IMR-90 (cell line): ENCODE measurements around the gene RGS19. TPM values are rescaled to one million over a fixed set of nuclear protein-coding genes. Genes with fewer than 3 reads are reported as not detected.

Experiments
- ATAC-seq: fragments of 200-7000 bp; cut with Tn5 transposase; 2 replicates; pipeline ENCODE4 v1.9.1; 2020; ENCODE audit warnings: low read depth, mild to moderate bottlenecking, moderate library complexity
- BruUV-seq: library from RNA; stranded (reverse); fragments of 400-500 nt; replicated peaks from 2 replicates; lab custom pipeline; 2021; lab: Mats Ljungman, UMichigan
- CTCF ChIA-PET: fragments of 300-600 bp; formaldehyde crosslinking; extraction: SDS; loops from one replicate; lab custom pipeline; 2021; ENCODE audit warnings: antibody characterized with exemption; lab: Yijun Ruan, JAX
- POLR2A ChIA-PET: fragments of 300-600 bp; sonication (Branson Sonifier 250); formaldehyde crosslinking; loops from one replicate; lab custom pipeline; 2022; ENCODE audit warnings: antibody characterized with exemption; ENCODE audit not compliant: unreplicated experiment; lab: Charles Lee
- DNase-seq: peaks from one replicate; pipeline ENCODE4 v3.0.0; 2013
- H2AFZ ChIP-seq: replicated peaks from 2 replicates; pipeline ENCODE3; 2013; ENCODE audit warnings: low read length, mild to moderate bottlenecking; ENCODE audit not compliant: poor library complexity
- H2AK5ac ChIP-seq: 2 replicates; pipeline ENCODE4 v1.6.1; 2013; ENCODE audit warnings: low read depth, low read length, inconsistent platforms
- H2AK9ac ChIP-seq: replicated peaks from 2 replicates; pipeline ENCODE3; 2013; ENCODE audit warnings: mild to moderate bottlenecking, low read depth, low read length, moderate library complexity; ENCODE audit not compliant: poor library complexity
- H2BK120ac ChIP-seq: 2 replicates; pipeline ENCODE4 v1.6.1; 2013; ENCODE audit warnings: low read depth, low read length, inconsistent platforms
- H2BK15ac ChIP-seq: 3 replicates; pipeline ENCODE4 v1.6.1; 2013; ENCODE audit warnings: low read depth, low read length, inconsistent platforms
- H2BK20ac ChIP-seq: 2 replicates; pipeline ENCODE4 v1.6.1; 2013; ENCODE audit warnings: low read depth, mild to moderate bottlenecking, inconsistent platforms, low read length, moderate library complexity
- H2BK5ac ChIP-seq: 2 replicates; pipeline ENCODE4 v1.6.1; 2013; ENCODE audit warnings: mild to moderate bottlenecking, low read depth, low read length, inconsistent platforms; ENCODE audit not compliant: poor library complexity, severe bottlenecking
- H3K14ac ChIP-seq: replicated peaks from 2 replicates; pipeline ENCODE4 v1.6.1; 2013; ENCODE audit warnings: low read depth, low read length, inconsistent platforms
- H3K18ac ChIP-seq: 2 replicates; pipeline ENCODE4 v1.6.1; 2013; ENCODE audit warnings: low read depth, low read length, control low read depth
- H3K23ac ChIP-seq: 2 replicates; pipeline ENCODE4 v1.6.1; 2013; ENCODE audit warnings: low read depth, low read length, inconsistent platforms
- H3K27ac ChIP-seq: 2 replicates; pipeline ENCODE4 v1.5.1; 2013; ENCODE audit warnings: mild to moderate bottlenecking, control low read depth, low read length; ENCODE audit not compliant: insufficient read depth
- H3K27me3 ChIP-seq: 2 replicates; pipeline ENCODE4 v1.6.1; 2013; ENCODE audit warnings: low read length; ENCODE audit not compliant: control insufficient read depth, insufficient read depth
- H3K36me3 ChIP-seq: 2 replicates; pipeline ENCODE4 v1.6.1; 2013; ENCODE audit warnings: low read length, mixed read lengths; ENCODE audit not compliant: control insufficient read depth, insufficient read depth
- H3K4ac ChIP-seq: 2 replicates; pipeline ENCODE4 v1.6.1; 2013; ENCODE audit warnings: low read depth, low read length, inconsistent platforms
- H3K4me1 ChIP-seq: 2 replicates; pipeline ENCODE4 v1.6.1; 2013; ENCODE audit warnings: low read length, mixed read lengths; ENCODE audit not compliant: control insufficient read depth, insufficient read depth
- H3K4me2 ChIP-seq: 2 replicates; pipeline ENCODE4 v1.6.1; 2013; ENCODE audit warnings: low read depth, mild to moderate bottlenecking, control low read depth, low read length, moderate library complexity
- H3K4me3 ChIP-seq: 2 replicates; pipeline ENCODE4 v1.5.1; 2013; ENCODE audit warnings: low read depth, mild to moderate bottlenecking, control low read depth, low read length, moderate library complexity; ENCODE audit not compliant: insufficient read depth
- H3K56ac ChIP-seq: 2 replicates; pipeline ENCODE4 v1.6.1; 2013; ENCODE audit warnings: low read length, inconsistent platforms; ENCODE audit not compliant: insufficient read depth; ENCODE audit errors: extremely low read depth
- H3K79me1 ChIP-seq, 2 experiments: 2 replicates each; pipeline ENCODE4 v1.6.1; 2013; ENCODE audit warnings: low read length in 2 of 2, inconsistent platforms in 1 of 2, low read depth in 1 of 2
- H3K9ac ChIP-seq: 2 replicates; pipeline ENCODE4 v1.6.1; 2013; ENCODE audit warnings: low read depth, low read length, control low read depth
- H3K9me1 ChIP-seq: 2 replicates; pipeline ENCODE4 v1.6.1; 2013; ENCODE audit warnings: low read length, inconsistent platforms; ENCODE audit not compliant: insufficient read depth
- H3K9me3 ChIP-seq: 2 replicates; pipeline ENCODE4 v1.6.1; 2013; ENCODE audit warnings: low read length; ENCODE audit not compliant: control insufficient read depth, insufficient read depth
- H4K20me1 ChIP-seq: 2 replicates; pipeline ENCODE4 v1.6.1; 2013; ENCODE audit warnings: low read length, inconsistent platforms; ENCODE audit not compliant: insufficient read depth
- H4K5ac ChIP-seq: 2 replicates; pipeline ENCODE4 v1.6.1; 2013; ENCODE audit warnings: mild to moderate bottlenecking, low read depth, low read length, control low read depth
- H4K8ac ChIP-seq, 2 experiments: 2 replicates each; pipeline ENCODE4 v1.6.1; 2013; ENCODE audit warnings: low read depth in 2 of 2, low read length in 2 of 2, control low read depth in 1 of 2, inconsistent platforms in 1 of 2
- H4K91ac ChIP-seq: 2 replicates; pipeline ENCODE4 v1.6.1; 2013; ENCODE audit warnings: low read depth, low read length, inconsistent platforms; ENCODE audit not compliant: insufficient read depth
- BHLHE40 ChIP-seq: fragments of 150-350 bp; IDR thresholded peaks from 2 replicates; pipeline ENCODE4 v1.6.1; 2016; ENCODE audit warnings: mild to moderate bottlenecking, low read depth, low read length
- CEBPB ChIP-seq: IDR thresholded peaks from 2 replicates; pipeline ENCODE4 v1.6.1; 2012; ENCODE audit warnings: low read depth, low read length, improper control_type of control experiment
- CHD1 ChIP-seq: IDR thresholded peaks from 2 replicates; pipeline ENCODE4 v1.6.1; 2012; ENCODE audit warnings: low read depth, low read length, improper control_type of control experiment
- FOS ChIP-seq: fragments of 150-350 bp; IDR thresholded peaks from 2 replicates; pipeline ENCODE4 v1.6.1; 2016; ENCODE audit warnings: low read depth, low read length
- MAFK ChIP-seq: IDR thresholded peaks from 2 replicates; pipeline ENCODE4 v1.6.1; 2012; ENCODE audit warnings: low read depth, low read length, improper control_type of control experiment
- MAZ ChIP-seq: IDR thresholded peaks from 2 replicates; pipeline ENCODE4 v1.6.1; 2012; ENCODE audit warnings: low read depth, mild to moderate bottlenecking, low read length, improper control_type of control experiment, moderate library complexity, borderline replicate concordance
- MXI1 ChIP-seq: IDR thresholded peaks from 2 replicates; pipeline ENCODE4 v1.6.1; 2012; ENCODE audit warnings: low read depth, mild to moderate bottlenecking, low read length, moderate library complexity, borderline replicate concordance
- NFE2L2 ChIP-seq: fragments of 150-350 bp; IDR thresholded peaks from 2 replicates; pipeline ENCODE4 v1.6.1; 2016; ENCODE audit warnings: low read depth, mild to moderate bottlenecking, low read length
- POLR2A ChIP-seq: IDR thresholded peaks from 2 replicates; pipeline ENCODE4 v1.6.1; 2012; ENCODE audit warnings: mild to moderate bottlenecking, low read depth, low read length
- RAD21 ChIP-seq: IDR thresholded peaks from 2 replicates; pipeline ENCODE4 v1.6.1; 2012; ENCODE audit warnings: low read length, improper control_type of control experiment
- RCOR1 ChIP-seq: IDR thresholded peaks from 2 replicates; pipeline ENCODE4 v1.6.1; 2012; ENCODE audit warnings: mild to moderate bottlenecking, low read length, improper control_type of control experiment; ENCODE audit not compliant: insufficient replicate concordance
- RFX5 ChIP-seq: IDR thresholded peaks from 2 replicates; pipeline ENCODE4 v1.8.0; 2012; ENCODE audit warnings: low read depth, mild to moderate bottlenecking, low read length, moderate library complexity
- SMC3 ChIP-seq: fragments of 150-350 bp; IDR thresholded peaks from 2 replicates; pipeline ENCODE4 v1.6.1; 2016; ENCODE audit warnings: low read depth, mild to moderate bottlenecking, antibody characterized with exemption, low read length, moderate library complexity
- WGBS, 2 experiments: methylation state at CpG; one replicate each; pipeline versions ENCODE4 v1.1.5 to v1.1.7; 2013; ENCODE audit warnings: missing lambda C conversion rate in 2 of 2; ENCODE audit not compliant: insufficient read length in 1 of 2; ENCODE audit errors: extremely low coverage in 2 of 2; 5-methylcytosine and 5-hydroxymethylcytosine counted together
- dilution Hi-C: fragments of 300-500 bp; cut with HindIII; formaldehyde crosslinking; loops from one replicate; pipeline ENCODE4 v1.14.3; 2018; ENCODE audit warnings: low sequenced_read_pairs; ENCODE audit not compliant: unreplicated experiment
- in situ Hi-C: fragments of 300-500 bp; cut with MboI; formaldehyde crosslinking; loops from 3 replicates; pipeline ENCODE4 v1.14.3; 2019; ENCODE audit warnings: low sequenced_read_pairs, inconsistent platforms, mixed read lengths
- intact Hi-C: fragments of 100-400 bp; cut with micrococcal nuclease; formaldehyde crosslinking; loops from 2 replicates; pipeline ENCODE4 v1.10.0; 2022
- polyA plus RNA-seq, 3 experiments: library from polyadenylated mRNA; depleted of rRNA; stranded (reverse); fragments of >200 nt; gene quantifications; 2 replicates each; pipeline ENCODE4 v1.2.3, GENCODE V29; 2012; ENCODE audit warnings: low replicate concordance in 1 of 3
- total RNA-seq: library from RNA; depleted of rRNA; stranded (reverse); fragments of >200 nt; gene quantifications from 2 replicates; pipeline ENCODE4 v1.2.3, GENCODE V29; 2012
- TF ChIP-seq, protein P1 (sequence below): fragments of 150-350 bp; IDR thresholded peaks from 2 replicates; pipeline ENCODE4 v1.6.1; 2016; ENCODE audit warnings: low read depth, mild to moderate bottlenecking, low read length, moderate library complexity, borderline replicate concordance
- TF ChIP-seq, protein P2 (sequence below): fragments of 150-350 bp; IDR thresholded peaks from 2 replicates; pipeline ENCODE4 v1.6.1; 2017; ENCODE audit warnings: mild to moderate bottlenecking, antibody characterized with exemption, low read length, low read depth

RGS19 gene
- total and polyA plus RNA-seq, 2 of the 4 experiments (the other 2 are of a cell fraction) = 7.7 to 17.5 TPM

DNA sequence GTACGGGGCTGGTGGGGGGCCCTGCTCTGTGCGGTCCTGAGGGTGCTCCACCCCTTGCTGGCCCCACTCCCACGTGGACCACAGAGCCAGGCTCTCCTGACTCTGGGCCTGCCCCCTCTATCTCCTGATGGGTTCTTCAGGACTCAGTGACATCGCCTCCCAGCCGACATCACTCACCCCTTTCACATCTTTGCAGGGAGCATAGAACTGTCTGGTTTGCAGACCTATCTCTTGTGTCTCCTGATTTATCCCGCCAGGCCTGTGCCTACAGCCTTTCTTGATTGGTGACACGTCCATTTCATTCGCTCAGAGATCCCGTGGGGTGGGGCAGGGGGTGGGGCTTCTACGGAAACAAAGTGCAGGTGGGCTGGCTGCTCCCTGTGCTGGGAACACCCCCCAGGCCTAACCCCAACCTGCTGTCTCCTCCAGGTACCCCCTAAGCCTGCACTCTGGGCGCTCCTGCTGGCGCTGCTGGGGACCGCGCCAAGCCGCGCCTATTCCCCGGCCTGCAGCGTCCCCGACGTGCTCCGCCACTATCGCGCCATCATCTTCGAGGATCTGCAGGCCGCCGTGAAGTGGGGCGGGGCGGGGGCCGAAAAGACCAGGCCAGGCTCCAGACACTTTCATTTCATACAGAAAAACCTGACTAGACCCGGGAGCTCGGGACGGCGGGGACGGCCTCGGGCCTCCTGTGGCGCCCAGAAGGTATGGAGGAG lies 41.7 kb downstream of the RGS19 start:
- H4K8ac ChIP-seq = no peak overlapping the region
- H3K27me3 ChIP-seq = peaks cover 44% of the 10 kb centered on the region
- H2BK120ac ChIP-seq = no peak overlapping the region
- H3K4ac ChIP-seq = no peak overlapping the region
- peak overlapping the region; percentile 50 for H2AK9ac ChIP-seq
- no peak overlapping the region for H4K91ac ChIP-seq
- H3K9me1 ChIP-seq = no peaks in the 10 kb centered on the region
- in situ Hi-C loops = no loop called here
- no peak overlapping the region for H4K5ac ChIP-seq
- BruUV-seq = no TSS peak
- H3K9me3 ChIP-seq = no peaks in the 10 kb centered on the region
- intact Hi-C loops = loop anchor here (2.0 kb wide), 1 partner anchor 19 kb away; no protein-coding TSS in a partner anchor
- H2AFZ ChIP-seq = peak overlapping the region; percentile 49
- ATAC-seq (no peak), DNase-seq (no peak)
- H2BK15ac ChIP-seq = no peak overlapping the region
- H3K4me2 ChIP-seq = no peak overlapping the region
- no peak overlapping the region for H3K9ac ChIP-seq
- no peak overlapping the region for H3K18ac ChIP-seq
- H3K27ac ChIP-seq = no peak overlapping the region
- no peak overlapping the region for H2BK5ac ChIP-seq
- WGBS, 2 experiments = 13% methylated on average over 24 of the region's 36 CpGs; no CpG with 5 or more reads in 1 of the 2 experiments
- no peak overlapping the region for H2AK5ac ChIP-seq
- peaks cover 5% of the 10 kb centered on the region; the same call in 1 of the 2 replicates for H4K20me1 ChIP-seq
- no peaks in the 10 kb centered on the region for H3K79me1 ChIP-seq
- TF ChIP-seq RCOR1 = no peak
- TF ChIP-seq, protein P1, sequence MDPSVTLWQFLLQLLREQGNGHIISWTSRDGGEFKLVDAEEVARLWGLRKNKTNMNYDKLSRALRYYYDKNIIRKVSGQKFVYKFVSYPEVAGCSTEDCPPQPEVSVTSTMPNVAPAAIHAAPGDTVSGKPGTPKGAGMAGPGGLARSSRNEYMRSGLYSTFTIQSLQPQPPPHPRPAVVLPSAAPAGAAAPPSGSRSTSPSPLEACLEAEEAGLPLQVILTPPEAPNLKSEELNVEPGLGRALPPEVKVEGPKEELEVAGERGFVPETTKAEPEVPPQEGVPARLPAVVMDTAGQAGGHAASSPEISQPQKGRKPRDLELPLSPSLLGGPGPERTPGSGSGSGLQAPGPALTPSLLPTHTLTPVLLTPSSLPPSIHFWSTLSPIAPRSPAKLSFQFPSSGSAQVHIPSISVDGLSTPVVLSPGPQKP = no peak
- TF ChIP-seq CEBPB = no peak
- TF ChIP-seq NFE2L2 = no peak
- TF ChIP-seq FOS = no peak
- TF ChIP-seq RFX5 = no peak
- no peak for TF ChIP-seq BHLHE40
- TF ChIP-seq MXI1 = no peak
- TF ChIP-seq CHD1 = no peak
- TF ChIP-seq, protein P2, sequence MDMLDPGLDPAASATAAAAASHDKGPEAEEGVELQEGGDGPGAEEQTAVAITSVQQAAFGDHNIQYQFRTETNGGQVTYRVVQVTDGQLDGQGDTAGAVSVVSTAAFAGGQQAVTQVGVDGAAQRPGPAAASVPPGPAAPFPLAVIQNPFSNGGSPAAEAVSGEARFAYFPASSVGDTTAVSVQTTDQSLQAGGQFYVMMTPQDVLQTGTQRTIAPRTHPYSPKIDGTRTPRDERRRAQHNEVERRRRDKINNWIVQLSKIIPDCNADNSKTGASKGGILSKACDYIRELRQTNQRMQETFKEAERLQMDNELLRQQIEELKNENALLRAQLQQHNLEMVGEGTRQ = no peak
- TF ChIP-seq MAZ = no peak
- no peak for TF ChIP-seq MAFK
- TF ChIP-seq POLR2A = no peak
- TF ChIP-seq RAD21 = no peak
- TF ChIP-seq SMC3 = no peak
- no peak overlapping the region for H3K23ac ChIP-seq
- no peak overlapping the region for H2BK20ac ChIP-seq
- no peak overlapping the region for H3K14ac ChIP-seq
- peaks cover 10% of the 10 kb centered on the region for H3K36me3 ChIP-seq
- CTCF ChIA-PET = interaction anchor here (0.8 to 1.9 kb wide), 3 partner anchors 10 to 500 kb away, joined by 3 to 6 read pairs (median 3); partner anchors contain the start of gene PTK6
- dilution Hi-C loops = no loop called here
- no peak overlapping the region for H3K4me3 ChIP-seq
- POLR2A ChIA-PET = no interaction called here
- peaks cover 5% of the 10 kb centered on the region; the same call in 1 of the 2 replicates for H3K4me1 ChIP-seq
- no peak overlapping the region for H3K56ac ChIP-seq
